Activated T-helper 1 cell treated with anti-CD3 and anti-CD28 coated beads, Interleukin-2, amount 50 U/mL, for 16 hours (primary cell): ENCODE results near the gene C6orf47.

Source experiments
- DNase-seq, 2 donors: peaks; one replicate each; pipeline ENCODE4 v3.0.0-alpha.2; 2020; ENCODE audit warnings: low read depth in 1 of 2, low spot score in 1 of 2

The C6orf47 gene

DNA sequence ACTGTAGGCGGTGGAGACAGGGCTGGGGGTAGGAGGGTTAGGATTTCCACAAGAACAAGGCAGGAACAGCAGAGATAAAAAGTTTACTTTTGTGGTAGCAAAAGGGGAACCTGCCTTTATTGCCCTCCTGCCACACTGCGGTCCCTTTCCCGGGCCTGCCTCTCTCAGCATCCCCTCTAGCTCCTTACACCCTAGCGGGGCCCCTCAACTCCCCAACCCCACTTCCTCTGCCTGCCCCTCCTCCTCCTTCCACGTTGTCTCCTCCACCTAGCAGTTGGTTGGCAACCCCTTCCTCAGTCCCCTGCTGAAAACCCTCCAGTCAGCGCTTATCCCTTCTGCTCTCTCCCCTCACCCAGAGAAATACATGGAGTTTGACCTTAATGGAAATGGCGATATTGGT is 44.8 kb downstream of the C6orf47 start:
- no peak for DNase-seq

DNA sequence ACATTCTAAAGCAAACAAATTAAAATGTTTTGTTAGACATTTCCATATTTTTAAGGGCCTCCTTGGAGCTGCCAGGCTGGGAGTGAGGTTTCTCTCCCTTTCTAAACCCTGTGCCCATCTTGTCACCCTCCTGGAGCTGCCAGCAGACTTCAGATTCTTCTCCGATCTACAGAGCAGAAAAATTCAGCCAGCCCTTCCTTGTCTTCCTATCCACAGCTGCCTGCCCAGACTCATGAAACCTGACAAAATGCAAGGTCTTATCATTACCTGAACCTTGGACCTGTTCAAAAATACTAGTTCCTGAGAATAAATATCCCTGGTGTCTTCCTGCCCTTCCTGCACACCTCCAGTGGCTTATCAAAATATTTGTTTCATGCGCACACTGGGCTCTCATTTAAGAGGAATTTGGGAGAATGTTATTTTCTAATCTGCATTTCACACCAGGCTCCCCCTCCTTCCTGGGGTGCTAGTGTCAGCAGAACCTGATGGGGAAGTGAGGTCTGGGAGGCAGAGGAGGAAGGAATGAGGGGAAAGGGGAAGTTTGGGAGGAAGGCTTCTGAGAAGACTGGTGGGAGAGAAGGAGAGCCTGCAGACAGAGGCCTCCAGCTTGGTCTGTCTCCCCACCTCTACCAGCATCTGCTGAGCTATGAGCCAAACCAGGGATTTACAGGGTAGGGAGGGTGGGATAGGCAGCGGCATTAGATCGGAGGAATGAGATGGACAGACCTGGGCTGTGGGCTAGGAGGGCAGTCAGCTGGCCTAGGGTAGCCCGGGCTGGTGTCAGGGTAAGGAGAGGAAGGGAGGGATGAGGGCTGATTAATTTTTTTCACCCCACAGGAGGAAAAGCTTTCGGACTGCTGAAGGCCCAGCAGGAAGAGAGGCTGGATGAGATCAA is 45.6 kb downstream of the C6orf47 start, which contains the start of gene AIF1:
TSS of gene AIF1 (plus strand) at position 551 of the 895 bp plus-strand sequence. CDS start at position 647, 96 bp downstream.
- DNase-seq: no peak

DNA sequence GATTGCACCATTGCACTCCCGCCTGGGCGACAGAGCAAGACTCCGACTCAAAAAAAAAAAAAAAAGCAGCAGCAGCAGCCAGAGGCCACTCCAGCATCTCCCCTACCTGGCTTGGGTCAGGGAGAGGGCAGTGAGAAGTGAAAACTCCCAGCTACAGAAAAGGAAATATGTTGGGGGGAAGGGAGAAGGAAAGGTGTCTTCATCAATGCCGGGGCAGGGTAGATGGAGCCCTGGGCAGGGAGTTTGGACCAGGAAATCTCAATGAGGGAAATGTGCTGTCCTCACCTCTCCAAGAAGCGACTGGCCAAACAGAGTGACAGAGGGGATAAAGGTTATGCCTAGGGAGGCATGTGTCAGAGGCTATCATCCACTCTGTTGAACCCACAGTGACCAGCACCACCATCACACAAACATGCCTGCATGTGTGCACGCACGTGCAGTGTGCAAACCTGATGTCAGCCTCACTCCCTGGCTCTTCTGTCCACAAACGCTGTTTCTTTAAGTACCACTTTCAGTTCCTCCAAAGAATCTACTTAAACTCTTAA is 46.4 kb downstream of the C6orf47 start:
- no peak for DNase-seq

DNA sequence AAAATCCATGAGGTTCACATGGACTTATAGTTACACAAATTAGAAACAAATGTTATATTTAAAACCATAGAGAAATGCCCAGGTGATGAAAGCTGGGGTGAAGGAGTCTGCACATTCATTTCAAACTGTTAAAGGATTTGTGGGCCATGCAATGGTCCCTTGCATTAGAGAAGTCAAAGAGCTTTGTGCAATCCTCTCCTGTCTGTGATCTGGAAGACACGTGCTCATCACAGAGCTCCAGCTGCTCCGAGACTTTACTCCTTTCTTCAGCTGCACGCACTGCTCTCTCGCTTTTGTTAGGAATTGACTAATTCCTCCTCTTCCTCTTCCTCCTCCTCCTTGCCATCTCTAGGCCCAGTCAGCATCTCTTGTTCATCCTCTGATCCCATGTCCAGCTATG is 49.6 kb downstream of the C6orf47 start:
- DNase-seq: no peak

DNA sequence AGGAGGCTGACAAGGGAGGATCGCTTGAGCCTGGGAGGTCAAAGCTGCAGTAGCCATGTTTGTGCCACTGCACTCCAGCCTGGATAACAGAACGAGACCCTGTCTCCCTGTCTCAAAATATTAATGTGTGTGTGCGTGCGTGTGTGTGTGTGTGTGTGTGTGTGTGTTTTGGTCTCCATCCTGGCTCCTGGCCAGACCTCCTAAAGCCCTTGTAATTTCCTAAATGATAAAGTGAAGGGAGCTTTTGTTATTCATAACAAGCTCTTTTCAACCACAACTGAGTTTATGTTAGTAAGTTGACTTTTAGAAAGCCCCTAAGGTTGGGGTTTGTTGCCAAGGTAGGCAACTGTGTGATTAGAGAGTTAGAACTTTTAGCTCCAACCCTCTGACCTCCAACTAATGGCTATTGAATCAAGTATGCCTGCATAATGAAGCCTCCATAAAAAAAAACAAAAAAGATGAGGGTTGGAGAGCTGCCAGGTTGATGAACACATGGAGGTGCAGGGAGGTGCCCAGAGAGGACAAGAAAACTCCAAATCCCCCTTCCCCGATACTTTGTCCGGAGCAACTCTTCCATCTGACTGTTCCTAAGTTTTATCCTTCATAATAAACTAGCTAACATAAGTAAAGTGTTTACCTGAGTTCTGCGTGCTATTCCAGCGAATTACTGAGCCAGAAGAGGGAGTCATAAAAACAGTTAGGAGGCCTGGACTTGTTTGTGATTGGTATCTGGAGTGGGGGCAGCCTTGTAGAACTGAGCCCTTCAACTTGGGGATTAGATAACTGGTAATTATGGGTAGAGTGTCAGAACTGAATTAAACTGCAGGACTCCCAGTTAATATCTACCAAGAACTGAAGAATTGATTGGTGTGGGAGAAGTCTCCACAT is 50.8 kb downstream of the C6orf47 start:
- DNase-seq: no peak
